C4-2B (cell line): ENCODE measurements around the gene TUBGCP3.
"Not testable (repeated sequence)": the region's sequence is repeated elsewhere in the genome, so short reads cannot be mapped to it uniquely, and the experiment has no call there.

ENCODE experiments used
- H3K27ac ChIP-seq: fragments of 450-650 bp; 2 replicates; pipeline ENCODE4 v1.5.1; 2017
- CTCF ChIP-seq: fragments of 450-650 bp; conservative IDR thresholded peaks from 2 replicates; pipeline ENCODE4 v1.5.1; 2017; ENCODE audit warnings: mild to moderate bottlenecking
- ZFX ChIP-seq: fragments of 450-650 bp; IDR thresholded peaks from 2 replicates; pipeline ENCODE4 v1.6.1; 2017

TUBGCP3 gene

GRCh38 chr13:112562254-112562653 is 25.7 kb downstream of the TUBGCP3 start:
- TF ChIP-seq CTCF (no peak), ZFX (no peak)
- no peak overlapping the region for H3K27ac ChIP-seq

- no peak overlapping the region for H3K27ac ChIP-seq
- no peak for TF ChIP-seq CTCF
- no peak for TF ChIP-seq ZFX
Measured at GRCh38 chr13:112561478-112561877, 26.5 kb downstream of the TUBGCP3 start.

GRCh38 chr13:112558696-112559418 is 29.1 kb downstream of the TUBGCP3 start:
- TF ChIP-seq CTCF (no peak), ZFX (no peak)
- H3K27ac ChIP-seq: no peak overlapping the region

- no peak overlapping the region for H3K27ac ChIP-seq
- TF ChIP-seq ZFX: no peak
- TF ChIP-seq CTCF: no peak
Measured at GRCh38 chr13:112556600-112556999, 31.4 kb downstream of the TUBGCP3 start.

GRCh38 chr13:112554214-112554850 is 33.6 kb downstream of the TUBGCP3 start:
- TF ChIP-seq ZFX: no peak
- no peak for TF ChIP-seq CTCF
- no peak overlapping the region for H3K27ac ChIP-seq

- H3K27ac ChIP-seq: not testable (repeated sequence)
Measured at GRCh38 chr13:112548975-112549374, 39.0 kb downstream of the TUBGCP3 start.

GRCh38 chr13:112545856-112546255 is 42.1 kb downstream of the TUBGCP3 start:
- TF ChIP-seq CTCF (no peak), ZFX (no peak)
- H3K27ac ChIP-seq: no peak overlapping the region
